NCI-H1694 (cell line): Measurements from ENCODE around the gene KLK7.

Experiments used
- DNase-seq: peaks from one replicate; lab custom pipeline; 2025; lab: John Stamatoyannopoulos, UW

The KLK7 gene

GRCh38 chr19:50932018-50932689, 51.6 kb downstream of the KLK7 start:
- DNase-seq, result no peak

- no peak for DNase-seq
These were observed 52.7 kb downstream of the KLK7 start for GRCh38 chr19:50931023-50931422.

- no peak for DNase-seq
These were observed 54.9 kb downstream of the KLK7 start for GRCh38 chr19:50928831-50929230.
